Pulmonary artery endothelial cell (primary cell): ENCODE data around the gene SIPA1L3. TPM values are rescaled to one million over a fixed set of nuclear protein-coding genes. Genes with fewer than 3 reads are reported as not detected.

Experiments used
- DNase-seq: peaks from one replicate; pipeline ENCODE4 v3.0.0-alpha.2; 2011; ENCODE audit warnings: low read depth, low spot score
- total RNA-seq: library from RNA; depleted of rRNA; stranded (reverse); fragments of >200 nt; gene quantifications from 2 replicates; pipeline ENCODE4 v1.2.3, GENCODE V29; 2014

The SIPA1L3 gene
- total RNA-seq, 1 donor from 2014 or later, result 9.7 TPM

DNA sequence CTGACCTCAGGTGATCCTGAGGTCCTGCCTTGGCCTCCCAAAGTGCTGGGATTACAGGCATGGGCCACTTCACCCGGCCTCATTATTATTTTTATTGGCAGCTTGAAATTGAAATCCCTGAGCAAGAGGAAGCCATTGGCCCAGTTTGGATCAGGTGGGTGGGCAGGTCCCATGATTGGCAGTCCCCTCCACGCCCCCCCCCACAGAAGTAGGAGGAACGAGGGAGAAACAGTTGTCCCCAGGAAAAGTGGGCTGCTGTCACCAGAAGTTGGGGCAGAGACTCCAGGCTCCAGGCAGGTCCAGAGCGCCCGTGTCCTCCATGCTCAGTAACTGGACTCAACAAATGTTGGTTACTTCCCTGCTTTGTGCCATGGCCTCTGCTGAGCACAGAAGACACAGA lies 70.4 kb downstream of the SIPA1L3 start:
- DNase-seq, result no peak

DNA sequence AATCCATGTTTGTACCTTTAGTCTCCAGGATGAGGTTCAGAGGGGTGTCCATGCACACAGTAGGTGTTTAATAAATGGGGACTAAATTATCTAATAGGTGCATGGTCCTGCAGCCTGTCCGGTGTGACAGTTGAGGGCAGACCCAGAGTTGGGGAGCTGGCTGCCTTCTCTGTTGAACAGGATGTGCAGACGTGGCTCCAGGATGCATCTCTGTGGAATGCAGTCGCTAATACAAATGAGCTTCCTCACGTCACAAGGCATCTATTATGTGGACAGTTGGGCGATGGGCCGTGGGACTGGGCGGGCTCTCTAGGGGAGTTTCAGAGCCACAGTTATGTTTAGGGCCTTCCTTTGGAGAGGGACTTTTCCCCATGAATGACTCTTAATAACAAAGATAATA lies 71.0 kb downstream of the SIPA1L3 start:
- peak; percentile 11 for DNase-seq

DNA sequence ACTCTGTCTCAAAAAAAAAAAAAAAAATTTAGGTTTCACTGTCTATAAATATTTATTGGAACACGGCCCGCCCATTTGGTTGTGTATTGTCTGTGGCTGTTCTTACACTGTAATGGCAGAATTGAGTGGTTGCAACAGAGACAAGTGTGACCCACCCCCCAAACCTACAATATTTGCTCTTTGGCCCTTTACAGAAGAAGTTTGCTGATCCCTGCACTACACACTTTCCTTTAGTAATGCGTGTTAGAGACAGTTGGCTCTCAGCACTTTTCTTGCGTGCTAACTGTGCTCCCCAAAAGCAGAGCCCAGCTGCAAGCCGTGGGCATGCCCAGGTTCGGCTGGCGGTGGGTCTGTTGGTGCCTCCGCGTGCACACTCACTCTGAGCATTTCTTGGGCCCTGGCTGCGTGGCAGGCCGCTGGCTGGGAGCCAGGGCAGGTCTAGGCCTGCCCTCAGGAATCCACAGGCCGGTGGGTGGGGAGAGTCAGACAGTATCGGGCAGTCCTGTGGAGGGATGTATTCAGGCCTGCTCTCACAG lies 72.6 kb downstream of the SIPA1L3 start:
- DNase-seq, result no peak

DNA sequence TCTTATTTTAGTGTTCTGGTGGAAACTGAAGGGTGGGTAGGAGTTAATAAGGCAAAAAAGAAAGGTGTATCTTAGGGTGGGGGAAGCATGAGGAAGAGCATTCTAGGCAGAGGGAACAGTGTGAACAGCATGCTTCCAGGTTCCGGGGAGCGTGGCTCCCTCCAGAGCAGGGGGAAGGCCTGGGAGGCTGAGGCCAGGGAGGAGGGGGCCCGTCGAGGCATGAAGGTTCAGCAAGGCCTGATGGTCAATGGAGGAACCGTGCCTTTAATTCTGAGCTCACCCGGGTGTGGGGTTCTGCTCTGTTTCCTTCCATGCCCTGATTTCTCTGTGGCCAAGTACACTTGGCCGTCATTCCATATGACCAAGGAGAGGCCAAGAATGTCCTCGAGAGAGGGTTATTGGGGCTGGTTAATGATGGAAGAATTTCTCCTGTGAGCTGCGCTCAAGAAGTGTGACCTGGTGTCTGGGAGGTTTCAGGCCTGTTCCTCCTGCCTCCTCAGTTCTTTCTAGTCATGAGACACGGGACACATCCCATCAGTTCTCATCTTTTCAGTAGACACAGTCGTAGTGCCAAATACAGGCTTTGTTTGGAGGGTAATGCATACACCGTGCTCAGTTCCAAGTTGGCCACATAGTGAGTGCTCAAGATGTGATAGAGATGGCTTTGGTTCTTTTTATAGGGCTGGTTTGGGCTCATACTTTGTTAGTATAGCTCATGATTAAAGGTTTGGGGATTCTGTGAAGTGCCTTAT lies 73.6 kb downstream of the SIPA1L3 start:
- no peak for DNase-seq

DNA sequence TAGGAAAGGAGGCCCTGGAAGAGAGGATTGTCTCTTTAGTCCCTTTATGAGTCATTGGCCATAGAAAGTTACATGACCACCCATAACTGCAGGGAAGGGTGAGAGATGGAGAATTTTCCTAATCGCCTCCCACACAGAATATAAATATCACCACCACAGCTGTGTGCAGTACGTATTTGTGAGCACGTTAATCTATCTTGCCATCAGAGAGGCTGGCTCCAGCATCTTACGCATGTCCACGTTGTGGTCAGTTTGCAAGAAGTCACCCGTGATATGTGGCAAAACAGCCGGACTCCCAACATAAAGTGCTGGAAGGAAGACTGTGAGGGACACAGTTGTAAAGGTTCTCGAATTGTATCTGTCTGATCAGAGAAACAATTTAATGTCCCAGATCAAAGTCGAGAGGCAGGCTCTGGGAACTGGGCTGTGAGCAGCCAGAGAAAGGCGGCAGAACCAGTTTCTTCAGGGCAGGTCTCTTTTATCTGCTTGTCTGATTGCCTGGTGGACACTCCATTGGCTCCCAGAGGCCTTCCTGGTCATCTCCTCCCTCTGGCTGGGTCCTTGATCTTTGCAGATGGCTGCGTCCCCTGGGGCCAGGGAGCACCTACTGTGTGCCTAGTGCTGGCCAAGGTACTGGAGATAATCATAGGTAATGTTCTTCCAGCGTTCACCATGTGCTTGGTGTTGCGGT lies 74.9 kb downstream of the SIPA1L3 start:
- DNase-seq, result no peak

DNA sequence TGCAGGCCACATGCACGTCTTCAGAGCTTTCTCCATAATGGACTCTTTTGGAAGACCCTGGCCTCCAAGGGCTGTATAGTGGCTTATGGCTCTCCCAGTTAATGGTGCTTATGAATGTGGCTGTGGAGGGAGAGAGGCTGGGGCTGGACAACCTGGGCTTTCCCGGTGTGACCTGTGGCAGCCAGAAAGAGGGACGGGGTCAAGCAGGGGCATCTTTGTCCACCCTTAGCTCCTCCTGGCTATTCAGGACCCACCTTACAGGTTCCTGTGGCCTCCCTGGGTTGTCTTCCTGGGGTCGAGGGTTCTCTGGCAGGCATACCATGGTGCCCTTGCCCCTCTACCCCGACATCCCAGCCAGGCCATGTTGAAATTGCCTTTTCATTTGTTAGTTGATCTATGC lies 75.6 kb downstream of the SIPA1L3 start:
- DNase-seq, result no peak

DNA sequence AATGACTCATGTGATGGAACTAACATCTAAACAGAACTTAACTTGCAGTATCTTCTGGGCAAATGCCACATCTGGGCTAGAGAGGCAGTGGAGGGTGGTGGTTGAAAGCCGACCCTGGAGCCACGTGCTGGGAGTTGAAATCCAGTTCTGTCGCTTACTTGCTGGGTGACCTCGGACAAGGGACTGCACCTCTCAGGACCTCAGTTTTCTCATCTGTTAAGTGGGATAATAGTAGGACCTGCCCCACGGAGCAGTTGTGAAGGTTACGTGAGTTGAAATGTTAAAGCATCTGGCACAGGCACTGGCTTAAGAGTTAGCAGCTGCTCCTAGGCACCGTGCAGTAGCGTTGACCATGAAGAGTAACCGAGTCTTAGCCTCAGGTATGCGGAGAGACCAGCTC lies 76.1 kb downstream of the SIPA1L3 start:
- DNase-seq, result no peak

DNA sequence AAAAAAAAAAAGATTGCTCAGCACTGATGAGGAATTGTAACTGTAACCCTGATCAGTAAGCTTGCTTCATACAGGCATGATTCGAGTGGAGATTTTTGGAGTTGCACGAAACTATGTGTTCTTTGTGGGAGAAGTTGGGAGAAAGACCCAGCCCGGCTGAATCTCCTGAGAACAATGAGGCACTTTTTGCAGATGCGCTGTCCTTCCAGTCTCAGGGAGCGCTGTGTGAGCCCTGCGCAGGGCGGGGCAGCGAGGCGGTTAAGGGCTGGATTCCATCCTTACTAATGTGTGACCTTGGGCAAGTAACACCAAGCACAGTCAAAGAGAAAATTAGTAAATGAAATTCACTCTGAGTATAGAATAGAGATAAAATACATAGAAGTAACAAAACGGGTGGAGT lies 76.9 kb downstream of the SIPA1L3 start:
- DNase-seq, result no peak

DNA sequence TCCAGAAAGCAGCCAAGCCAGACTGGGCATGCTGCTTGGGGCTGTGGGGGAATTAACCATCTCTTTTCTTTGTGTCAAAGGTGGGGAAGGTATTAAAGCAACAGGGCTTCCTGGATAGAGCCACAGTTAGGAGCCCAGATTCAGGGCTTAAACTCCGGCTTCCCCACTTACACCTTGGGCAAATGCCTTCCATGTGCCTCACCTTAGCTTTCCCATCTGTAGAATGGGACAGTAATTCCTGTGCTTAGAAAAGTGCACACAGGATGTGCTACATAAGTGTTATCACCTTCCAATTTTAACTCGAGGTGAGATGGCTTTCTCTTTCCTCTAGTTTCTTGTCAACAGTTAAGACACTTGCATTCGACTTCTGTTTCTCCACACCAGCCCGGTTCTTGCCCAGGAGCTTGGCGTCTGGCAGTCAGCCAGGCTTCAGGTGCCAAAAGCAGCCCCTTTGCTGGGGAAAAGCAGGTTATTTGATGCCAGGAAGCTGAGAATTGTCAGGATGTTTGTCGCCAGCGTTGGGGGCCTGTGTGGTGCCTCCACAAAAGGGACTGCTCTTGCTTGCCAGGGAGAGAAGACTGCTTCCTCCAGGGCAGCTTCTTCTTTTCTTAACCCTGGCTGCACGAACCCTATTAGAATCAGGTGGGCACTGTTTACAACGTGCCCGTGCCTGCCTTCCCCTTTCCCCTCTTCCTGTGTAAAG lies 79.2 kb downstream of the SIPA1L3 start:
- no peak for DNase-seq

DNA sequence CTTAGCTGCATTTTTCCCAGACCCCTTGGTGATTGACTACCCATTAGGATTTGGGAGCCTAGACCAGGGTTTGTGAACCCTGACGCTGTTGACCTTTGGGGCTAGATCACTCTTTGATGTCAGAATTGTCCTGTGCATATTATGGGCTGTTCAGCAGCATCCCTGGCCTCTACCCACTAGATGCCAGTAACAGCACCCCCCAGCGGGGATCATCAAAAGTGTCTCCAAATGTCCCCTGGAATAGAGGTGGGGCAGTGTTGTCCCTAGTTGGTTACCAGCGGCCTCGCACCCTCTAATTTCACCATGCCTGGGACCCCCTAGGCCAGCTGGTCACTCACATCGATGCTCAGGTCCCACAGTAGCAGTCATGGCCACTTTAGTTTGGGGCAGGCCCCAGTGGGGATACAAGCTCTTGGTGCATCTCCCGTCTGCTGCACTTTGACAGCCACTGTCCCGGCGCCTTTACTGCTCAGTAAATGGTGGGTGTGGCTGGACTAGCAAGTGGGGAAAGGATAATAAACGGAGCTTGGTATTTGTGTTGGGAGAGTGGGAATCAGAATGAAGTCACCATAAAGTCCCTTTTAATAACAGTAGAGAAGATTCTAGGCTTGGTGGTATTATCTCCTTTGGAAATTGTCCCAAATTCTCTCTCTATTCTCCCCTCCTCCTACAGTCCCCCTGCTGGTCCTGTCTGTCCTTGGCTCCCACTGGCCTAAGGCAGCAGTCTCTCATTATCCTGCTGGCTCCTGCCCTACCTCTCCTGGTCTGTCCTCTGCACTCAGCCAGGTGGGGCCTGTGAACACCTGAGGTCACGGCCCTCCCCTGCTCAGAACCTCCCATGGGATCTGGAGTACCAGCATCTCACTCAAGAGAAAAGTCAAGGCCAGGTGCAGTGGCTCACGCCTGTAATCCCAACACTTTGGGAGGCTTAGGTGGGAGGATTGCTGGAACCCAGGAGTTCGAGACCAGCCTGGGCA lies 80.6 kb downstream of the SIPA1L3 start:
- no peak for DNase-seq

DNA sequence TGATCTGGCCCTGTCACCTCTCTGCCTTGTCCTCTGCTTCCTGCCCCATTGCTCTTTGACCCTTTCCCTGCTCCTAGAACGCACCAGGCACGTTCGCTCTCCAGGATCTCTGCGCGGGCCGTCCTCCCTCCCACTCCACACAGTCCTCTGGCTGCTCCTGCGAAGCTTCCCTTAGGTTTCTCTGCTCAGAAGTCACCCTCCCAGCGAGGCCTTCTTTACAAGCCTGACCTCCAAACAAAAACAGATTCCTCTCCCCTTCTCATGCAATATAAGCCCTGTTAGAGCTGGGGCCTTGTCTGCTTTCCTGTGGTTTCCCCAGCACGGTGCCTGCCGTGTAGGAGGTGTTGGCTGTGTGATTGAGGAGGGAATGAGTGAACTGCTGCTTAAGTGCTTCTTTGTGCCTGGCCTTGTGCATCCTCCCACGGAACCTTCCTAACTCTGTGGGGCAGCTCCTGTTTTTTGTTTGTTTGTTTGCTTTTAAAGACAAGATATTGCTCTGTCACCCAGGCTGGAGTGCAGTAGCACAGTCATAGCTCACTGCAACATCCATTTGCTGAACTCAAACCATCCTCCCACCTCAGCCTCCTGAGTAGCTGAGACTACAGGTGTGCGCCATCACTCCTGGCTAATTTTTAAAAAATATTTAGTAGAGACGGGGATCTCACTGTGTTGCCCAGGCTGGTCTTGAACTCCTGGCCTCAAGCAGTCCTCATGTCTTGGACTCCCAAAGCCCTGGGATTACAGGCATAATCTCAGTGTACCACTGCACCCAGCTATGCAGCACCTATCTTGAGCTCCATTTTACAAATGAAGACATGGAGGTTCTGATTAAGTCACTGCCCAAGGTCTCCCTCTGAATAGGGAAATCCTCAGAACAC lies 82.0 kb downstream of the SIPA1L3 start:
- DNase-seq, result no peak

DNA sequence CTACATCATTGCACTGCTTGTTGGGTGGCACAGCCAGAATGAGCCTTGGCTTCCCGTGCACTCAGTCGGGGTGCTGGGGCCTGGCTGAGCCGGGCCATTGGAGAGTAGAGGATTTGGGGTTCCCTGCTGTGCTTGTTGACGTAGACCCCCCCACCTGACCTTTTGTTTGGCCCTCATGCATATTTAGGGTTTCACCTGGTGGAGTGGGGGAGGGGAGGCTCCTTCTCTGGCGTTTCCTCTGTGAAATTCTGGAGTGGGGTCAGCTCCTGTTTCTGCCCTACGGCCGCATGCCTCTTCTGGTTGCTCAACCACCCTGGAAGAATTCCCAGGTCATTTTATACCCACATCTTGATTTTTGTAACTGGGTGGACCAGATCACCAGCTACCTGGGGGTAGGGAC lies 82.8 kb downstream of the SIPA1L3 start:
- no peak for DNase-seq

DNA sequence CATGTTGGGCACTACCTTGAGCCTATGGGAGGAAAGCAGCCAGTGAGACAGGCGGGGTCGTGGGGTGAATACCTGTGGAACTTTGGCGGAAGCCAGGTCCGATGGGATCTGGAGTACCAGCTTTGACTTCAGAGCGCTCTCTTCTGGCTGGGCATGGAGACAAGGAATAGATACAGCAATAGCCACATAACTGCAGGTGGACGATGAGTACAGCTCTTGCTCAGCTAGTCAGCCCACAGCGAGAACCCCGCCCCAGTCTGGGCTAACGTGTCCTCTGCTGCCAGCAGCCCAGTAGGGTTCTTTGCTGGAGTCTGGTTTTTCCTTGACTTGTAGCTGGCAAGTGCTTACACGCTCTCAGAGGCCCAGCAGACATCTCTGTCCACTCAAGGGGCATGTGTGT lies 83.4 kb downstream of the SIPA1L3 start:
- no peak for DNase-seq

DNA sequence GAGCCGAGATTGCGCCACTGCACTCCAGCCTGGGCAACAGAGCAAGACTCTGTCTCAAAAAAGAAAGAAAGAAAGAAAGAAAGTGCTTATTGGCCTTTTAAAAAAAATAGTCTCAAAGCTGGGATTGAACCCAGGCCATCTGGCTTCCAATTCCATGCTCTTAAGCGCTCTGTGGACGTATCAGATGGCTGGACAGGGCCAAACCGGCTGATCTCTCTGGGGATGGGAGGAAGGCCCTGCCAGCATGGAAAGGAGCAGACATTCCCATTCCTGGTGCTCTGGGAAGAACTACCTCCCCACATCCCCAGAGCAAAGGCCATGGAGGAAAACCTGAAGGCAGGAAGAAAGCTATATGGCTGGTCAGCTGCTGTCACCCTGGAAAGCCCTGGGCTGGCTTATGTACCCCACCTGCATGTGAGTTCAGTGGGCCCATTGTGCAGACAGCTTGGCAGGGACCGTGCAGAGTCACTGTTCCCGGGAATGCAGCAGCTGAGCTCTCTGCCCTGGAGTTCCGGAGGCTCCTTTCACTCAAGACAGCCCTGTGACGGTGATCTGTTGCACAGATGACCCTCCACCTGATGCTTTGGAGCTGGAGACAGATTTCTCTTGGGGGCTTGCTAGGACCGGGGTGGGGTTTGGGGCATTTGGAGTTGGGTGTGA lies 84.3 kb downstream of the SIPA1L3 start:
- no peak for DNase-seq

DNA sequence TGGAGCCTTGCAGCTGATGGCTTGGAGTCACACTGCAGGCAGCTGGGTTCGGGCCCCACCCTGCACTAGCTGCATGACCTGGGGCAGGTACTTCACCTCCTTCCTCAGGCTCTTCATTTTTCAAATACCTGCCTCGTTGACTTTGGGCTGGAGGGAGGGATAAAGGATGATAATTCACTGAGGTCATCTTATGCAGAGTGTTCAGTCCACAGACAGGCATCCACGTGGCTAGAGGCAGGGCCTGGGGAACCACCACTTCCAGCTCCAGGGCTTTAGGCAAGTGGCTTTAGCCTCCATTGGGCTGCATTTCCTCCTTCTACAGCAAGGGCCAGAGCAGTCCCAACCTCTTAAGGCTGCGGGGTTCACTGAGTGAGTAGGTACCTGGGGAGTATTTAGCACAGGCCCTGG lies 84.8 kb downstream of the SIPA1L3 start:
- DNase-seq, result no peak

DNA sequence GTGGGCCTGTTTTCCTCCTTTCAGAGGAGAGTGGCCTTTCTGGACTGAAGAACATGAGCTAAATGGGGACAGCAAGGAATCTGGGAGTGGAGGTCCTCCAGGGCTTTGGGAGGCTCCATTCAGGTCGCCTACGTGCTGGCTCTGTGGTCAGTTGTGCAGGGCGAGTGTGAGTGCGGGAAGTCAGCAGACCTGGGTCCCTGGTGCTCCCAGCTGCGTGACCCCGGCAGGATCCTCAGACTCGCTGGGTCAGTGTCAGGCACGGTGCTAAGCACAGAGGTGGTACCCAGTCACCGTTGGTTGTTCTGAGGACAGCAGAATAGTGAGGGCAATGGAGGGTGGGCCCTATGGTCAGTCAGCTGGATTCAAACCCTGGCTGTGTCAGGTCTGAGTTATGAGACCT lies 85.8 kb downstream of the SIPA1L3 start:
- no peak for DNase-seq

DNA sequence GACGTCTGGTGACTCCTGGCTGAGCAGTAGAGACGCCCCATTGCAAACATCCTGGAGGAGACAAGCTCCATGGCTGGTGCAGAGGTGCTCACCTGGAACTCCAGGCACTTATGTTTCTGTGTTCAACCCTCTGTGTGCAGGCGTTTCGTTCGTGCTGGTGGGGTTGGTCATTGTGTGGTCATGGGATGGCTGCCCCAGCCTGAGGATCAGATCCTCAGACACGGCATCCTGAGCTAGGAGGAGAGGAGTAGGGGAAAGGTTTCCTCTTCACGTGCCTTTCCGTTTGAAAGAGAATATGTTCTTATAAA lies 87.8 kb downstream of the SIPA1L3 start:
- DNase-seq, result no peak

DNA sequence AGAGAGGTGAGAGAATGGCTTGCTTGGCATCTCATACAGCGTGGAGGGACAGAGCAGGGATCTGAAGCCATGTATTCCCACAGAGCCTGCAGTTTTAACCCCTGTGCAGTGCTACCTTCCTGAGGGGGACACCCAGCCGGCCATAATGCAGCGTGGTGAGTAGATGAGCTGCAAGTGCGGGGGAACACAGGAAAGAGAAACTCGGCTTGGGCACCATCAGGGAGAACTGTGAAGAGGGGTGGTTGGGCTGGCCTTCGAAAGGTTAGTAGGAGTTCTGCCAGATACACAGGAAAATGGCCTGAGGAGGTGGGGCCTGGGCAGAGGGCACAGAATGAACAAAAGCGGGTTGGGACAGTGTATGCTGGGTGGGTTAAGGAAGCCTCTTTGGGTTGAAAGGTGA lies 88.3 kb downstream of the SIPA1L3 start:
- DNase-seq, result no peak

DNA sequence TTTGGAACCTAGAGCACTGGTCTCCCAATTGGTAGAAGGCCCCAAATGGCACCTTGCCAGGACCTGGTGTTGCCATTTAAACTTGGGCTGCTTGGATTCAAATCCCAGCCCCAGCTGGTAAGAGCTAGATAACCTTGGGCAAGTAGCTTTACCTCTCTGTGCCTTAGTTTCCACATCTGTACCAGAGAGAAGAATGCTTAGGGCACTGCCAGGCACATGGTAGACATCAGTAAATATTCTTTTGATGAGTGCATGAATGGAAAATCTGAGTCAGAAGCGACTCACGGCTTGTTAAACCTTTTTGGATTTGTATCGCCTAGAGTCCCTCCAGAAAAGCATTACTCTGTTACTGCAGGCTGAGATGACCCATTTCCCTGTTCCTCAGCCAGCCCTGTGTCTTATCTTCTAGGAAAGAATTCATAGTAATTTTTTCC lies 90.9 kb downstream of the SIPA1L3 start:
- peak; percentile 71 for DNase-seq
